ENCODE results near the gene NT5DC3.

Gene NT5DC3

DNA sequence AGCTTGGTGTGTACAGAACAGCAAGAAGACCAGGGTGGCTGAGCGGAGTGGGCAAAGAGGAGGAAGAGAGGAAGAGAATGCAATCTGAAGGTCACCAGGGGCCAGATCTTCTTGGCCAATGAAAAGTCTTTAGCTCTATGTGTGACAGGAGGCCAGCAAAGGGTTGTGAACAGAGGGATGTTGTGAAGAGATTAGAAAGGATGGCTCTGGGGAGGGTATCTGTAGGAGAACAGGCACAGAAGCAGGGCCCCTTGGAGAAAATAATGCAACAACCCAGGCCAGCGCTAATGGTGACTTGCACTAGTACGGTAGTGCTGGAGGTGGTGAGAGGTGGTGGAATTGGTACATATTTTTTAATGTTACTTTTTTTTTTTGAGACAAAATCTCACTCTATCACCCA lies 97.2 kb downstream of the NT5DC3 start:
- H2AFZ ChIP-seq (ENCODE audit: low read length), result no peak overlapping the region
- no peaks in the 10 kb centered on the region for H4K20me1 ChIP-seq (ENCODE audit: insufficient read depth, low read length)
- no peaks in the 10 kb centered on the region for H3K79me2 ChIP-seq (ENCODE audit: insufficient read depth, low read length)
- H3K4me2 ChIP-seq (ENCODE audit: low read length), result no peak overlapping the region
- no peaks in the 10 kb centered on the region for H3F3A ChIP-seq (ENCODE audit: insufficient read depth, low read length)
- no peak for TF ChIP-seq EZH2 (IDR thresholded peaks at IDR 0.05; ENCODE audit: borderline replicate concordance, low read length)
- no peak for TF ChIP-seq CTCF (IDR thresholded peaks at IDR 0.05; ENCODE audit: low read length)
- H3K4me1 ChIP-seq (ENCODE audit: insufficient read depth, low read length, severe bottlenecking), result no peaks in the 10 kb centered on the region
- H3K27ac ChIP-seq (ENCODE audit: low read depth, low read length, poor library complexity, severe bottlenecking), result no peak overlapping the region
- no peaks in the 10 kb centered on the region for H3K36me3 ChIP-seq (ENCODE audit: insufficient read depth, low read length)
- H3K4me3 ChIP-seq (ENCODE audit: low read depth, low read length, poor library complexity, severe bottlenecking), result no peak overlapping the region
- no peaks in the 10 kb centered on the region for H3K9me2 ChIP-seq (ENCODE audit: low read depth, low read length)
- H3K9ac ChIP-seq (ENCODE audit: low read length), result no peak overlapping the region
- no peaks in the 10 kb centered on the region for H3K27me3 ChIP-seq (ENCODE audit: insufficient read depth, low read length)
- H3K9me3 ChIP-seq (ENCODE audit: low read length), result no peaks in the 10 kb centered on the region

DNA sequence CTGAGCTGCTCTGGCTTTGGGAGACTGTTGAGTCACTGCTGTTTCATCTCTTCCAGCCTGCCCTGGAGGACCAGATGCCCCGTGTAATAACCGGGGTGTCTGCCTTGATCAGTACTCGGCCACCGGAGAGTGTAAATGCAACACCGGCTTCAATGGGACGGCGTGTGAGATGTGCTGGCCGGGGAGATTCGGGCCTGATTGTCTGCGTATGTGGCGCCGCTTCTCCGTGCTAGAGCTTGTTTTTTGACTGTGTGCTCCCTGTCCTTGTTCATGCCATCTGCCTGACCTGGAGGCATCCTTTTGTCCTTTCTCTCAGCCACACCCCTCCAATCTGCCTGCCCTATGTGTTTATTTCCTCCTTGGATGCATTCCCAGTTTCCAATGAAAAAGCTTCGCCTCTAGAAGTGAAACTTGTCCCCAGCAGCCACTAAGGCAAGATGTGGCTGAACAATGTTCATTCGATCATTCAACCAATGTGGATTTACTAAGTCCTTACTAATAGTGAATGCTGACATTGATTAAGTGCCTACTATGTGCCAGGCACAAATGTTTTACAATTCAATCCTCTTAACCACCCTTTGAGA lies 98.6 kb downstream of the NT5DC3 start:
- H3K27ac ChIP-seq (ENCODE audit: low read depth, low read length, poor library complexity, severe bottlenecking), result no peak overlapping the region
- no peak overlapping the region for H3K9ac ChIP-seq (ENCODE audit: low read length)
- H3K27me3 ChIP-seq (ENCODE audit: insufficient read depth, low read length), result no peaks in the 10 kb centered on the region
- no peaks in the 10 kb centered on the region for H3K9me3 ChIP-seq (ENCODE audit: low read length)
- no peak overlapping the region for H3K4me3 ChIP-seq (ENCODE audit: low read depth, low read length, poor library complexity, severe bottlenecking)
- H3K36me3 ChIP-seq (ENCODE audit: insufficient read depth, low read length), result no peaks in the 10 kb centered on the region
- H4K20me1 ChIP-seq (ENCODE audit: insufficient read depth, low read length), result no peaks in the 10 kb centered on the region
- no peak overlapping the region for H2AFZ ChIP-seq (ENCODE audit: low read length)
- H3F3A ChIP-seq (ENCODE audit: insufficient read depth, low read length), result no peaks in the 10 kb centered on the region
- no peaks in the 10 kb centered on the region for H3K4me1 ChIP-seq (ENCODE audit: insufficient read depth, low read length, severe bottlenecking)
- no peaks in the 10 kb centered on the region for H3K9me2 ChIP-seq (ENCODE audit: low read depth, low read length)
- no peak for TF ChIP-seq CTCF (IDR thresholded peaks at IDR 0.05; ENCODE audit: low read length)
- no peak for TF ChIP-seq EZH2 (IDR thresholded peaks at IDR 0.05; ENCODE audit: borderline replicate concordance, low read length)
- no peak overlapping the region for H3K4me2 ChIP-seq (ENCODE audit: low read length)
- H3K79me2 ChIP-seq (ENCODE audit: insufficient read depth, low read length), result no peaks in the 10 kb centered on the region

- Histone ChIP-seq H3K4me3 (ENCODE audit: low read depth, low read length, poor library complexity, severe bottlenecking) (no peak overlapping the region), H3F3A (ENCODE audit: insufficient read depth, low read length) (no peaks in the 10 kb centered on the region), H3K9ac (ENCODE audit: low read length) (no peak overlapping the region), H3K9me2 (ENCODE audit: low read depth, low read length) (no peaks in the 10 kb centered on the region), H2AFZ (ENCODE audit: low read length) (no peak overlapping the region), H4K20me1 (ENCODE audit: insufficient read depth, low read length) (no peaks in the 10 kb centered on the region), H3K4me1 (ENCODE audit: insufficient read depth, low read length, severe bottlenecking) (no peaks in the 10 kb centered on the region), H3K27ac (ENCODE audit: low read depth, low read length, poor library complexity, severe bottlenecking) (no peak overlapping the region), H3K27me3 (ENCODE audit: insufficient read depth, low read length) (no peaks in the 10 kb centered on the region), H3K79me2 (ENCODE audit: insufficient read depth, low read length) (no peaks in the 10 kb centered on the region), H3K4me2 (ENCODE audit: low read length) (no peak overlapping the region), H3K36me3 (ENCODE audit: insufficient read depth, low read length) (no peaks in the 10 kb centered on the region), H3K9me3 (ENCODE audit: low read length) (no peaks in the 10 kb centered on the region)
- TF ChIP-seq EZH2 (IDR thresholded peaks at IDR 0.05; ENCODE audit: borderline replicate concordance, low read length) (no peak), CTCF (IDR thresholded peaks at IDR 0.05; ENCODE audit: low read length) (no peak)
Observed at GRCh38 chr12:103737881-103738280, 103.2 kb downstream of the NT5DC3 start.

Measured in OCI-LY1 (cell line).